Astrocyte (in vitro differentiated cells and primary cell): ENCODE results near the gene STARD13. TPM values are rescaled to one million over a fixed set of nuclear protein-coding genes. Genes with fewer than 3 reads are reported as not detected.

Experiments used
- DNase-seq: peaks from one replicate; pipeline ENCODE4 v3.0.0-alpha.2; 2010; ENCODE audit warnings: low read depth
- FAIRE-seq: peaks from 2 replicates; lab custom pipeline; 2011; peaks lifted over from hg19 to GRCh38; lab: Jason Lieb, UNC
- H2AFZ ChIP-seq: 2 replicates; pipeline ENCODE4 v1.6.0; 2012; ENCODE audit warnings: low read depth, low read length, inconsistent platforms
- H3K27ac ChIP-seq: 2 replicates; pipeline ENCODE4 v1.5.1; 2011; ENCODE audit warnings: low read depth, low read length, inconsistent platforms
- H3K27me3 ChIP-seq: 2 replicates; pipeline ENCODE4 v1.6.0; 2011; ENCODE audit warnings: low read length, inconsistent platforms; ENCODE audit not compliant: insufficient read depth
- H3K36me3 ChIP-seq: 2 replicates; pipeline ENCODE4 v1.5.1; 2011; ENCODE audit warnings: low read length, inconsistent platforms; ENCODE audit not compliant: insufficient read depth
- H3K4me1 ChIP-seq: 2 replicates; pipeline ENCODE4 v1.5.1; 2011; ENCODE audit warnings: low read length, inconsistent platforms; ENCODE audit not compliant: insufficient read depth
- H3K4me2 ChIP-seq: 2 replicates; pipeline ENCODE4 v1.6.0; 2012; ENCODE audit warnings: low read length, inconsistent platforms
- H3K4me3 ChIP-seq: 2 replicates; pipeline ENCODE4 v1.5.1; 2011; ENCODE audit warnings: low read depth, mild to moderate bottlenecking, low read length, inconsistent platforms; ENCODE audit not compliant: insufficient read depth
- H3K79me2 ChIP-seq: 2 replicates; pipeline ENCODE4 v1.6.0; 2012; ENCODE audit warnings: mild to moderate bottlenecking, low read length, inconsistent platforms; ENCODE audit not compliant: insufficient read depth
- H3K9ac ChIP-seq: 2 replicates; pipeline ENCODE4 v1.6.0; 2012; ENCODE audit warnings: mild to moderate bottlenecking, low read length, inconsistent platforms
- H3K9me3 ChIP-seq: 2 replicates; pipeline ENCODE4 v1.5.1; 2012; ENCODE audit warnings: low read depth, mild to moderate bottlenecking, low read length, inconsistent platforms; ENCODE audit not compliant: insufficient read depth
- H4K20me1 ChIP-seq: 2 replicates; pipeline ENCODE4 v1.6.0; 2012; ENCODE audit warnings: low read length, inconsistent platforms; ENCODE audit not compliant: insufficient read depth
- H3K27ac Mint-ChIP-seq: one replicate; pipeline ENCODE4 v1.8.0; 2021; ENCODE audit warnings: mild to moderate bottlenecking, mixed read lengths; ENCODE audit not compliant: unreplicated experiment
- H3K27me3 Mint-ChIP-seq: one replicate; pipeline ENCODE4 v1.8.0; 2021; ENCODE audit warnings: low read depth, mixed read lengths; ENCODE audit not compliant: unreplicated experiment
- H3K36me3 Mint-ChIP-seq: one replicate; pipeline ENCODE4 v1.8.0; 2021; ENCODE audit warnings: low read depth, mixed read lengths; ENCODE audit not compliant: unreplicated experiment
- H3K4me1 Mint-ChIP-seq: one replicate; pipeline ENCODE4 v1.8.0; 2021; ENCODE audit warnings: low read depth, mixed read lengths; ENCODE audit not compliant: unreplicated experiment
- H3K4me3 Mint-ChIP-seq: one replicate; pipeline ENCODE4 v1.8.0; 2021; ENCODE audit warnings: mild to moderate bottlenecking, moderate library complexity, mixed read lengths; ENCODE audit not compliant: unreplicated experiment
- H3K9me3 Mint-ChIP-seq: one replicate; pipeline ENCODE4 v1.8.0; 2021; ENCODE audit warnings: mild to moderate bottlenecking, mixed read lengths; ENCODE audit not compliant: unreplicated experiment
- EZH2 ChIP-seq: IDR thresholded peaks from 2 replicates; pipeline ENCODE4 v1.6.1; 2012; ENCODE audit warnings: mild to moderate bottlenecking, low read length, inconsistent platforms; ENCODE audit not compliant: insufficient read depth
- total RNA-seq: library from RNA; stranded (reverse); gene quantifications from 2 replicates; pipeline ENCODE4 v1.2.1, GENCODE V29; 2021
- TF ChIP-seq, protein P1 (sequence below): IDR thresholded peaks from 2 replicates; pipeline ENCODE4 v1.5.1; 2011; ENCODE audit warnings: low read depth, mild to moderate bottlenecking, inconsistent platforms, low read length, moderate library complexity; ENCODE audit not compliant: insufficient read depth

STARD13 gene
- total RNA-seq, 1 donor from 2014 or later: 30.1 TPM

DNA sequence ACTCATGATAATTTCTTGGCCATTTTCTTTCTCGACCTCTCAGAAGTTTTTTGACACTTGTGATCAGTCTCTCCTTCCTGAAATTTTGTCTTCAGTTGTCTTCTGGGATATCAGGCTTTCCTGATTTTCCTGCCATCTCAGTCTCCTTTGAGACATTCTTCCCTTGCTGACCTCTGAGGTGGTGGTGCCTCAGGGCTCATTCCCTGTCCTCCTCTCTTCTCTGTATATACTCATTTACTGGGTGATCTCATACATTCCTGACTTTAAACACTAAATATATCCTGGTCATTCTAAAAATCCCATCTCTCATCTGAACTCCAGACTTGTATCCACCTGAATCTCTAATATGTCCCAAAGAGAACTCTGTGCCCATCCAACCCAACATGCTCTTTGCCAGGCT, 31.3 kb upstream of the STARD13 start:
- no peaks in the 10 kb centered on the region for H3K79me2 ChIP-seq

DNA sequence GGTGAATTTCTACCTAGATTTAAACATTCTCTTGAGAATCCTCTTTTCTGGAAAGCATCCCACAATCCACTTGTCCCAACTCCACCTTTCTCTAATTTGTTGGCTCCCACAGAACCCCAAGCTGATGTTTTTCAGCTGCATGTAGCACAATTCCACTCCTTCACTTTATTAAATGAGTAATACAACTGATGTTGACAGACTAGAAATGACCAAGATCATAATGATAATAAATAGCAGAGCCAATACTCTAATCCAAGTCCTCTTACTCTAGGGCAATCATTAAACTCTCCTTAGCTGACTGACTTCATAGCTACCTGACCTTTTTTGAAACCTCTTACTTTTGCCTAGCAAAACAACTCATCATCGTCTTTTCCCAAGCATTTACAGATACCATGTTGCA, 27.9 kb upstream of the STARD13 start:
- H3K4me2 ChIP-seq: no peak overlapping the region
- Mint-ChIP-seq H3K9me3 (no peaks in the 10 kb centered on the region), H3K4me3 (no peak overlapping the region), H3K27ac (no peak overlapping the region), H3K27me3 (no peaks in the 10 kb centered on the region), H3K4me1 (peaks cover 11% of the 10 kb centered on the region), H3K36me3 (no peaks in the 10 kb centered on the region)
- no peaks in the 10 kb centered on the region for H3K36me3 ChIP-seq
- no peaks in the 10 kb centered on the region for H3K79me2 ChIP-seq
- TF ChIP-seq, protein P1, sequence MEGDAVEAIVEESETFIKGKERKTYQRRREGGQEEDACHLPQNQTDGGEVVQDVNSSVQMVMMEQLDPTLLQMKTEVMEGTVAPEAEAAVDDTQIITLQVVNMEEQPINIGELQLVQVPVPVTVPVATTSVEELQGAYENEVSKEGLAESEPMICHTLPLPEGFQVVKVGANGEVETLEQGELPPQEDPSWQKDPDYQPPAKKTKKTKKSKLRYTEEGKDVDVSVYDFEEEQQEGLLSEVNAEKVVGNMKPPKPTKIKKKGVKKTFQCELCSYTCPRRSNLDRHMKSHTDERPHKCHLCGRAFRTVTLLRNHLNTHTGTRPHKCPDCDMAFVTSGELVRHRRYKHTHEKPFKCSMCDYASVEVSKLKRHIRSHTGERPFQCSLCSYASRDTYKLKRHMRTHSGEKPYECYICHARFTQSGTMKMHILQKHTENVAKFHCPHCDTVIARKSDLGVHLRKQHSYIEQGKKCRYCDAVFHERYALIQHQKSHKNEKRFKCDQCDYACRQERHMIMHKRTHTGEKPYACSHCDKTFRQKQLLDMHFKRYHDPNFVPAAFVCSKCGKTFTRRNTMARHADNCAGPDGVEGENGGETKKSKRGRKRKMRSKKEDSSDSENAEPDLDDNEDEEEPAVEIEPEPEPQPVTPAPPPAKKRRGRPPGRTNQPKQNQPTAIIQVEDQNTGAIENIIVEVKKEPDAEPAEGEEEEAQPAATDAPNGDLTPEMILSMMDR: no peak
- TF ChIP-seq EZH2: no peak
- H3K4me3 ChIP-seq: no peak overlapping the region
- DNase-seq (no peak), FAIRE-seq (no peak)
- H3K9ac ChIP-seq: no peak overlapping the region
- H3K27me3 ChIP-seq: no peaks in the 10 kb centered on the region
- H2AFZ ChIP-seq: no peak overlapping the region
- no peak overlapping the region for H3K27ac ChIP-seq
- H3K9me3 ChIP-seq: no peaks in the 10 kb centered on the region
- H3K4me1 ChIP-seq: no peaks in the 10 kb centered on the region
- H4K20me1 ChIP-seq: no peaks in the 10 kb centered on the region

More for the DNA sequence above, 31.3 kb upstream of the STARD13 start:
- FAIRE-seq (peak; percentile 13), DNase-seq (no peak)
- H4K20me1 ChIP-seq: no peaks in the 10 kb centered on the region
- H3K4me1 ChIP-seq: no peaks in the 10 kb centered on the region
- H3K4me3 Mint-ChIP-seq: no peak overlapping the region
- H3K4me1 Mint-ChIP-seq: peaks cover 11% of the 10 kb centered on the region
- no peaks in the 10 kb centered on the region for H3K27me3 Mint-ChIP-seq
- H3K9me3 Mint-ChIP-seq: no peaks in the 10 kb centered on the region
- H3K36me3 ChIP-seq: no peaks in the 10 kb centered on the region
- no peaks in the 10 kb centered on the region for H3K36me3 Mint-ChIP-seq
- H3K9ac ChIP-seq: no peak overlapping the region
- no peak overlapping the region for H3K27ac ChIP-seq
- H3K27ac Mint-ChIP-seq: no peak overlapping the region
- no peak overlapping the region for H3K4me2 ChIP-seq
- no peak overlapping the region for H3K4me3 ChIP-seq
- no peaks in the 10 kb centered on the region for H3K9me3 ChIP-seq
- no peak overlapping the region for H2AFZ ChIP-seq
- H3K27me3 ChIP-seq: no peaks in the 10 kb centered on the region
- no peak for TF ChIP-seq EZH2
- TF ChIP-seq, protein P1: no peak

DNA sequence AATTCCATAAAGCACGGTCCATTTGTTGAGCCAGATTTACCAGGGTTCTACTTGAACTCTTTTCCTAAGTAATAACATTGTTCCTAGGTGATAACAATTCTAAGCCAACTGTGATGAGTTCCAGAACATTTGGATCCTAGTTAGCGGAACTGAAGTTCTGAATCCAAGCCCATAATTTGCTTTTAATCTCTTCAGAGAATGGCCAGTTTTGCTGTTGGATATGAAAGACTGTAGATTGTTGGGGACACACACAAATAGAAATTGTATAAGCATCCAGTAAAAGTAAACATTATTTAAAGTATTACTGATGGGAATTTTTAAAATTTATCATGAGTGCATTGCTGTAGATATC, 27.3 kb upstream of the STARD13 start:
- Histone ChIP-seq H4K20me1 (no peaks in the 10 kb centered on the region), H3K4me1 (no peaks in the 10 kb centered on the region), H3K4me2 (no peak overlapping the region), H3K27me3 (no peaks in the 10 kb centered on the region), H3K9ac (no peak overlapping the region), H3K36me3 (no peaks in the 10 kb centered on the region), H3K79me2 (no peaks in the 10 kb centered on the region), H3K4me3 (no peak overlapping the region), H2AFZ (no peak overlapping the region), H3K27ac (no peak overlapping the region), H3K9me3 (no peaks in the 10 kb centered on the region)
- no peak for TF ChIP-seq EZH2
- TF ChIP-seq, protein P1: no peak
- FAIRE-seq (no peak), DNase-seq (no peak)
- Mint-ChIP-seq H3K4me1 (peaks cover 11% of the 10 kb centered on the region), H3K4me3 (no peak overlapping the region), H3K36me3 (no peaks in the 10 kb centered on the region), H3K27me3 (no peaks in the 10 kb centered on the region), H3K9me3 (no peaks in the 10 kb centered on the region), H3K27ac (no peak overlapping the region)
